Uterus (tissue), 4 donors: Measurements from ENCODE around the gene PROM1. TPM values are rescaled to one million over a fixed set of nuclear protein-coding genes. Genes with fewer than 3 reads are reported as not detected.

Source experiments
- DNase-seq, 2 donors: peaks; one replicate each; pipeline ENCODE4 v3.0.0-alpha.2; 2019 to 2020
- H3K27ac ChIP-seq, 2 donors: fragments of 200-600 bp; sonication (generic); 1 replicate in 1 of 2; 2 replicates in 1 of 2; pipeline ENCODE4 v1.5.1; 2016 to 2018
- H3K27me3 ChIP-seq, 2 donors: fragments of 200-600 bp; sonication (generic); one replicate each; pipeline ENCODE4 v1.5.1; 2018 to 2019; ENCODE audit warnings: control low read depth in 1 of 2
- H3K36me3 ChIP-seq, 2 donors: fragments of 200-600 bp; sonication (generic); one replicate each; pipeline ENCODE4 v1.5.1; 2019; ENCODE audit warnings: control low read depth in 1 of 2
- H3K4me1 ChIP-seq, 2 donors: fragments of 200-600 bp; sonication (generic); one replicate each; pipeline ENCODE4 v1.5.1; 2018 to 2019; ENCODE audit warnings: control low read depth in 1 of 2
- H3K4me3 ChIP-seq, 2 donors: fragments of 200-600 bp; sonication (generic); 1 replicate in 1 of 2; 2 replicates in 1 of 2; pipeline ENCODE4 v1.5.1; 2018 to 2019; ENCODE audit warnings: mild to moderate bottlenecking in 1 of 2
- H3K9me3 ChIP-seq, 2 donors: fragments of 200-600 bp; sonication (generic); one replicate each; pipeline ENCODE4 v1.5.1; 2019; ENCODE audit warnings: control low read depth in 1 of 2
- POLR2A ChIP-seq, 2 donors: fragments of 450-650 bp; IDR thresholded peaks; one replicate each; pipeline ENCODE4 v1.6.1; 2016; ENCODE audit warnings: antibody characterized with exemption in 2 of 2, mild to moderate bottlenecking in 1 of 2, moderate library complexity in 1 of 2
- intact Hi-C: fragments of 100-400 bp; cut with DNase I; formaldehyde crosslinking; loops from one replicate; pipeline ENCODE4 v1.15.1; 2023; ENCODE audit warnings: low total_unique reads
- total RNA-seq, 4 donors: library from RNA; depleted of rRNA in 3 of 4; stranded (reverse); fragments of >200 nt in 3 of 4; gene quantifications; one replicate each; pipeline versions ENCODE4 v1.1.0 to v1.2.4, GENCODE V29; 2014 to 2023
- TF ChIP-seq, protein P1 (sequence below), 4 experiments: fragments of 200-600 bp in 2 of 4; fragments of 450-650 bp in 2 of 4; sonication (generic) in 2 of 4; IDR thresholded peaks; one replicate each; pipeline ENCODE4 v1.5.1; 2016 to 2019; ENCODE audit warnings: antibody characterized with exemption in 4 of 4, mild to moderate bottlenecking in 2 of 4, moderate library complexity in 1 of 4
- donor health status: DM: yes; HTN: yes; CAD: no.

The PROM1 gene
- total RNA-seq, 4 donors from 2014 or later: 0.18 to 24.6 (median 1.1) TPM

DNA sequence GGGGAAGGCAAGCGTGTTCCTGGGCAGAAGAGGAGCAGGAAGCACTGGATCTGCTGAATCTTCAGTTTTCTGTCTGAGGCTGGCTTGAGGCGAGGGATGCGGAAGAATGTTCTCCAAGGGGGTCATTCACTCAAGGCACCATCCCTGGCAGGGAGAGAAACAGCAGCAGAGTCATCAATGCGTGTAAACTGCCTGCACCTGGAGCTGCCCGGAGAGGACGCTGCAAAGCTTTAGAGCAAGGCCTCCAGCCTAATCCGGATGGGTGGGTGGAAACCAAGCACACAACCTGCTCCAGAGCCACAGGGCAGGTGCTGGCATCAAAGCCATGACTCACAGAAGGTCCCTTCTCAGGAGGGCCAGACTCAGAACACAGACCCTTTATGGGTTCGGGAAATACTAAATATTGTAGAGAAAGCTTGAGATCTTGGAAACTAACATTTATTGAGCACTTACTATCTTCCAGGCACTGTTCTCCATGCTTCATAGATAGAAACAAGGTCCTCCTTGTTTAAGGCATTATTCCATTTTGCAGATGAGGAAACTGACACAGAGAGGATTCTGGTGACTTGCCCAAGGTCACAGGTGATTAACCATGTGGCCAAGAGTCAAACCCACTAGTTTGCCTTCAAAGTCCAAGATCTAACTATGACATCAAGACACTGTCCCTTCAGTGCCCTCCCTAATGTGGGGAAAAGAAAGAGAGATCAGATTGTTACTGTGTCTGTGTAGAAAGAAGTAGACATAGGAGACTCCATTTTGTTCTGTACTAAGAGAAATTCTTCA, 7.7 kb downstream of the PROM1 start:
- intact Hi-C loops: no loop called here
- Histone ChIP-seq H3K36me3 (no peaks in the 10 kb centered on the region), H3K4me3 (no peak overlapping the region), H3K27me3 (peaks cover 0 to 10% of the 10 kb centered on the region in 2 donors), H3K9me3 (no peaks in the 10 kb centered on the region), H3K27ac (no peak overlapping the region), H3K4me1 (no peaks in the 10 kb centered on the region)
- TF ChIP-seq, protein P1, sequence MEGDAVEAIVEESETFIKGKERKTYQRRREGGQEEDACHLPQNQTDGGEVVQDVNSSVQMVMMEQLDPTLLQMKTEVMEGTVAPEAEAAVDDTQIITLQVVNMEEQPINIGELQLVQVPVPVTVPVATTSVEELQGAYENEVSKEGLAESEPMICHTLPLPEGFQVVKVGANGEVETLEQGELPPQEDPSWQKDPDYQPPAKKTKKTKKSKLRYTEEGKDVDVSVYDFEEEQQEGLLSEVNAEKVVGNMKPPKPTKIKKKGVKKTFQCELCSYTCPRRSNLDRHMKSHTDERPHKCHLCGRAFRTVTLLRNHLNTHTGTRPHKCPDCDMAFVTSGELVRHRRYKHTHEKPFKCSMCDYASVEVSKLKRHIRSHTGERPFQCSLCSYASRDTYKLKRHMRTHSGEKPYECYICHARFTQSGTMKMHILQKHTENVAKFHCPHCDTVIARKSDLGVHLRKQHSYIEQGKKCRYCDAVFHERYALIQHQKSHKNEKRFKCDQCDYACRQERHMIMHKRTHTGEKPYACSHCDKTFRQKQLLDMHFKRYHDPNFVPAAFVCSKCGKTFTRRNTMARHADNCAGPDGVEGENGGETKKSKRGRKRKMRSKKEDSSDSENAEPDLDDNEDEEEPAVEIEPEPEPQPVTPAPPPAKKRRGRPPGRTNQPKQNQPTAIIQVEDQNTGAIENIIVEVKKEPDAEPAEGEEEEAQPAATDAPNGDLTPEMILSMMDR (IDR thresholded peaks at IDR 0.05): no peak
- no peak for TF ChIP-seq POLR2A (IDR thresholded peaks at IDR 0.05)
- no peak for DNase-seq

DNA sequence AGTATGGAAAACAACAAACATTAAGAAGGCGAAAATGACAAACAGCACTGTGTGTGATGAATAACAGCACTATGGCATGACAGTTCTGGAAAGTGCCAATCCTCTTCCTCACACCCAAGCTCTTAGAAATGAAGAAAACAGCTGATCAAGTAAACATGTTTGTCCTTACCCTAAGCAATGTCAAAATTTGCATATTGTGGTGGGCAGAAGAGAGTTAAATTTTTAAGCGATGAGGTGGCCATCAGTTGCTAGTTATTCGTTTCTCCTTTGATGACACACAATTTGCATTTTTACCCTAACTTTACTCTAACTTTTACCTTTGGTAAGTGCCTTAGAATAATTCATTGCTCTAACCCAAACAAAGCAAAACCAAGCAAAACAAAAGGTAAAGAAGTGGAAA, 8.8 kb downstream of the PROM1 start:
- no peaks in the 10 kb centered on the region for H3K36me3 ChIP-seq
- intact Hi-C loops: no loop called here
- no peaks in the 10 kb centered on the region for H3K4me1 ChIP-seq
- DNase-seq: no peak
- H3K4me3 ChIP-seq: no peak overlapping the region
- H3K27me3 ChIP-seq: peaks cover 0 to 2% of the 10 kb centered on the region in 2 donors
- no peak overlapping the region for H3K27ac ChIP-seq
- TF ChIP-seq, protein P1 (IDR thresholded peaks at IDR 0.05): no peak
- no peak for TF ChIP-seq POLR2A (IDR thresholded peaks at IDR 0.05)
- H3K9me3 ChIP-seq: no peaks in the 10 kb centered on the region

DNA sequence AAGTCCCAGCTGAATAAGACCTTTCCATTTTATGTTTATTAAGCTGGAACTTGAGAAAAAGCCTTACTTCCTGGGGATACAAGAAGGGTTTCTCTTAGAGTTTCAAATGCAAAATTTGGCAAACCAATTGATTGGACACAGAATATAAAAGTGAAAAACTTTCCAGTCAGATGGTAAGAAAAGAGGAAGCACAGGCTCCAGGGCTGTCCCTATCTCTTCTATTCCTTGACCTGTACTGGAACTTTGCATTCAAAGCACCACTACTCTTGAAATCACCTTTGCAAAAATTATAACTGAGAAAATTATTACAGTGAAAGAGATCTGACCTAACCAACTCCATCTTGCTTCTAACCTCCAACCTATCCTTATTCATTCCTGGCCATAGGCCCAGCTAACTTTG, 11.7 kb downstream of the PROM1 start:
- H3K9me3 ChIP-seq: no peaks in the 10 kb centered on the region
- H3K27ac ChIP-seq: no peak overlapping the region
- no peaks in the 10 kb centered on the region for H3K36me3 ChIP-seq
- no peak overlapping the region for H3K4me3 ChIP-seq
- no peaks in the 10 kb centered on the region for H3K4me1 ChIP-seq
- no peak for DNase-seq
- TF ChIP-seq, protein P1 (IDR thresholded peaks at IDR 0.05): no peak
- no peak for TF ChIP-seq POLR2A (IDR thresholded peaks at IDR 0.05)
- no peaks in the 10 kb centered on the region for H3K27me3 ChIP-seq
- intact Hi-C loops: no loop called here

DNA sequence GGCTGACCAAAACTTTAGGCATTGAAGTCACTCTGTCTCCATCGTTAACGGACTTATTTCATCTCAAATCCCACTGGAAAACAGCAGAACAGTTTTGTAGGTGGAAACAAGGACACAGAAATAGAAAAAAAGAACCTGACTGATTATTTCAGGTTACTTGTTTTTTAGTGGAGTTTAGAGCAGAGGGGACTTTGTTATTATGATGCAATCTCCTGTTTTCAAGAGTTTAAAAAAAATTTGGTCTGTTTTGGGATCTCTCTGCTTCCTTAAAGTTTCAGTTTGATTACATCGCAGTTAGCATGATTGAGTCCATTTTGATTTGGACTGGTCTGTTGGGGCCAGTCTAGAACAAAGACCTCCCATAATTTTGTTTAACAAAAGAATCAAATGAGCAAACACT, 13.6 kb downstream of the PROM1 start:
- intact Hi-C loops: no loop called here
- H3K27ac ChIP-seq: no peak overlapping the region
- TF ChIP-seq POLR2A (IDR thresholded peaks at IDR 0.05): no peak
- TF ChIP-seq, protein P1 (IDR thresholded peaks at IDR 0.05): no peak
- no peaks in the 10 kb centered on the region for H3K27me3 ChIP-seq
- no peaks in the 10 kb centered on the region for H3K9me3 ChIP-seq
- no peaks in the 10 kb centered on the region for H3K36me3 ChIP-seq
- DNase-seq: no peak
- H3K4me1 ChIP-seq: no peaks in the 10 kb centered on the region
- no peak overlapping the region for H3K4me3 ChIP-seq

DNA sequence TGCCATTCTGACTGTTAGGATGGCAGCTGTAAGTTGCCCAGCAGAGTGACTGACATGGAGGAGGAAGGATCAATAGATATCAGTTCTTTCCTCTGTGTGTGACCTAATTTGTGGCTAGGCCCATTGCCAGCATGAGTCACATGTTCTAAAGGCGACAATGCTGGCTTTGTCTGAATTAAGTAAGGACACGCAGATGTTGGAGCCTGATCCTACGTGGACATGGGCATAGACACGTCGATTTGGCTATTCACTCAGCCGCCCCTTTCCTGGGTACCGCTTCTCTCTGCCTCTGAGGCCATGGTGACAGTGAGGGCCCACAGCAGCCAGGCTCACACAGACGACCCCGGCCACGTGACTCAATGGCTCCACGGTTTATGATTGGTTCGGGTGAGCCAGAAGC, 16.3 kb downstream of the PROM1 start:
- Histone ChIP-seq H3K4me3 (no peak overlapping the region), H3K27ac (no peak overlapping the region), H3K36me3 (no peaks in the 10 kb centered on the region), H3K4me1 (no peaks in the 10 kb centered on the region), H3K9me3 (no peaks in the 10 kb centered on the region), H3K27me3 (no peaks in the 10 kb centered on the region)
- intact Hi-C loops: no loop called here
- DNase-seq: no peak
- TF ChIP-seq, protein P1 (IDR thresholded peaks at IDR 0.05): no peak
- TF ChIP-seq POLR2A (IDR thresholded peaks at IDR 0.05): no peak
